Measurements from ENCODE around the gene AGO4.
A peak's percentile ranks its signal among the peaks of the same experiment; 100 is the strongest.

AGO4 gene

GRCh38 chr1:35881850-35882273 is 74.0 kb downstream of the AGO4 start:
- no peak overlapping the region for H3K4me2 ChIP-seq (ENCODE audit: low read depth, low read length)
- 0 out of 2 replicates have a peak, but pooled peaks cover 4% of the 10 kb centered on the region for H3F3A ChIP-seq (ENCODE audit: insufficient read depth, low read length)
- H3K27me3 ChIP-seq (replicated peaks; ENCODE audit: insufficient read depth, low read length): no peaks in the 10 kb centered on the region
- no peak overlapping the region for H2AFZ ChIP-seq (ENCODE audit: low read length)
- no peak overlapping the region for H3K9ac ChIP-seq (ENCODE audit: low read length)
- H3K36me3 ChIP-seq (replicated peaks; ENCODE audit: insufficient read depth, low read length): no peaks in the 10 kb centered on the region
- no peaks in the 10 kb centered on the region for H3K9me2 ChIP-seq (replicated peaks; ENCODE audit: insufficient read depth, low read length)
- no peak for TF ChIP-seq EZH2 (optimal IDR thresholded peaks at IDR 0.05; ENCODE audit: low read depth, low read length)
- no peak for TF ChIP-seq EZH2phosphoT487 (IDR thresholded peaks at IDR 0.05; ENCODE audit: low read length)
- TF ChIP-seq, protein P1, sequence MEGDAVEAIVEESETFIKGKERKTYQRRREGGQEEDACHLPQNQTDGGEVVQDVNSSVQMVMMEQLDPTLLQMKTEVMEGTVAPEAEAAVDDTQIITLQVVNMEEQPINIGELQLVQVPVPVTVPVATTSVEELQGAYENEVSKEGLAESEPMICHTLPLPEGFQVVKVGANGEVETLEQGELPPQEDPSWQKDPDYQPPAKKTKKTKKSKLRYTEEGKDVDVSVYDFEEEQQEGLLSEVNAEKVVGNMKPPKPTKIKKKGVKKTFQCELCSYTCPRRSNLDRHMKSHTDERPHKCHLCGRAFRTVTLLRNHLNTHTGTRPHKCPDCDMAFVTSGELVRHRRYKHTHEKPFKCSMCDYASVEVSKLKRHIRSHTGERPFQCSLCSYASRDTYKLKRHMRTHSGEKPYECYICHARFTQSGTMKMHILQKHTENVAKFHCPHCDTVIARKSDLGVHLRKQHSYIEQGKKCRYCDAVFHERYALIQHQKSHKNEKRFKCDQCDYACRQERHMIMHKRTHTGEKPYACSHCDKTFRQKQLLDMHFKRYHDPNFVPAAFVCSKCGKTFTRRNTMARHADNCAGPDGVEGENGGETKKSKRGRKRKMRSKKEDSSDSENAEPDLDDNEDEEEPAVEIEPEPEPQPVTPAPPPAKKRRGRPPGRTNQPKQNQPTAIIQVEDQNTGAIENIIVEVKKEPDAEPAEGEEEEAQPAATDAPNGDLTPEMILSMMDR (IDR thresholded peaks at IDR 0.05; ENCODE audit: low read length): no peak
- H3K79me2 ChIP-seq (ENCODE audit: low read length): peaks cover 23% of the 10 kb centered on the region
- 0 out of 2 replicates have a peak, but pooled peaks cover 3% of the 10 kb centered on the region for H3K4me1 ChIP-seq (ENCODE audit: low read length)
- H3K27ac ChIP-seq (ENCODE audit: low read length): no peak overlapping the region
- H3K4me3 ChIP-seq (ENCODE audit: low read length): no peak overlapping the region
- no peak for DNase-seq
- H3K9me3 ChIP-seq (replicated peaks; ENCODE audit: insufficient read depth, low read length): no peaks in the 10 kb centered on the region
- no peaks in the 10 kb centered on the region for H4K20me1 ChIP-seq (ENCODE audit: insufficient read depth, low read length)

DNA sequence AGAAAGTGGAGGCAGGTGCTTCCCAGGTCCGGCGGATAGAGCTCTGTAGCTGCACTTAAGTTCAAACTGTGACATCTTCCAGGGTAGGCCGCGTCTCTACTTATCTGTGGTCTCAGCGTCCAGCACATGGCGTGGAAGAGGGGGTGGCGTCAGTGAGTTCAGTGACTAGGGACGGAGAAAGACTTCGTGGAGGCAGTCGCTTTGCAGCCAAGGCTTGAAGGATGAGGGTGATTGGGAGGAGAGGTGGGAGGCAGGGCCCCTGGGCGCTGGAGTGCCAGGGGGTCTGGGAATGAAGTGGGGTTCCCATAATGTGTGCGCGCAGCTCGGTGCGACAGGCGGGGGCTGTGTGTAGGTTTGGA is 74.7 kb downstream of the AGO4 start:
- no peak for DNase-seq
- Histone ChIP-seq H3K27ac (ENCODE audit: low read length) (no peak overlapping the region), H3K36me3 (replicated peaks; ENCODE audit: insufficient read depth, low read length) (no peaks in the 10 kb centered on the region), H3K9ac (ENCODE audit: low read length) (no peak overlapping the region), H3K79me2 (ENCODE audit: low read length) (peaks cover 23% of the 10 kb centered on the region), H3K9me3 (replicated peaks; ENCODE audit: insufficient read depth, low read length) (no peaks in the 10 kb centered on the region), H3K9me2 (replicated peaks; ENCODE audit: insufficient read depth, low read length) (no peaks in the 10 kb centered on the region), H3K4me3 (ENCODE audit: low read length) (peak overlapping the region; percentile 24; the same call in 1 of the 2 replicates), H3K4me2 (ENCODE audit: low read depth, low read length) (peak overlapping the region; percentile 52), H3F3A (ENCODE audit: insufficient read depth, low read length) (0 out of 2 replicates have a peak, but pooled peaks cover 4% of the 10 kb centered on the region), H4K20me1 (ENCODE audit: insufficient read depth, low read length) (no peaks in the 10 kb centered on the region), H2AFZ (ENCODE audit: low read length) (peak overlapping the region; percentile 75), H3K27me3 (replicated peaks; ENCODE audit: insufficient read depth, low read length) (no peaks in the 10 kb centered on the region), H3K4me1 (ENCODE audit: low read length) (0 out of 2 replicates have a peak, but pooled peaks cover 3% of the 10 kb centered on the region)
- no peak for TF ChIP-seq EZH2 (optimal IDR thresholded peaks at IDR 0.05; ENCODE audit: low read depth, low read length)
- no peak for TF ChIP-seq EZH2phosphoT487 (IDR thresholded peaks at IDR 0.05; ENCODE audit: low read length)
- TF ChIP-seq, protein P1 (IDR thresholded peaks at IDR 0.05; ENCODE audit: low read length): no peak

DNA sequence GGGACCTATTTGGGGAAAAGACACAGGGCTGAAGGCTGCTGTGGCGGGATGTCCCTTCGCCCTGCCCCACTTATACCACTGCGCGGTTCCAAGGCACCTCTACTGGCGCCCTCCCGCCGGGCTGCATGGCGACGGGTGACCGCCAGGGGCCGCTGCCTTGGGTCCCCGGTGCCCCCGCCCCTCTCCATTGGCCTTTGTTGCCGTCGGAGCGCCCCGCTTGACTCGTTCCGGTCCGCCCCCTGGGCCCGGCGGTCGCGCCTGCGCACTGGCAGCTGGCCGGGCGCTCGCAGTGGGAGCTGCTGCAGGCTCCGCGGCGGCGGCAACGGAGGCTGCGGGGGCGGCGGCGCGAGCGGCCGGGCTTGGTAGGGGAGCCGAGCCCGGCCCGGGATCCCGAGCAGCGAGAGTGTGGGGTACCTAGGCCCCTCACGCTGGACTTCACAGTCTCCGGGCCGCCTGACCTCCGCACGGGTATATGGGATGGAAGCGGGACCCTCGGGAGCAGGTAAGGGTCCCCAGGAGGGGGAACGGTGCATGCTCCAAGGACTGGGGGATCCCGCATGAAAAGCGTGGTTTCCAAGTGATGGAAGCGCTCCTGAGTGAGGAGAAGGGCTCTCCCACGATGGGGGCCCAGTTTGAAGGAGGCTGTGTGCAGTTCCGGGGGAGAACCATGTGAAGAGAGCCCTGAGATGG is 75.3 kb downstream of the AGO4 start, which contains the start of gene AGO1:
Gene AGO1, plus strand, starts transcription at position 265 of the 690 bp plus-strand sequence. Its CDS starts 213 bp downstream, at position 478.
- H3K36me3 ChIP-seq (replicated peaks; ENCODE audit: insufficient read depth, low read length): no peaks in the 10 kb centered on the region
- H3F3A ChIP-seq (ENCODE audit: insufficient read depth, low read length): 0 out of 2 replicates have a peak, but pooled peaks cover 4% of the 10 kb centered on the region
- no peaks in the 10 kb centered on the region for H3K9me3 ChIP-seq (replicated peaks; ENCODE audit: insufficient read depth, low read length)
- peak within 1 kb of the TSS; percentile 99 for H2AFZ ChIP-seq (ENCODE audit: low read length)
- H3K4me2 ChIP-seq (ENCODE audit: low read depth, low read length): peak within 1 kb of the TSS; percentile 95
- H3K79me2 ChIP-seq (ENCODE audit: low read length): peaks cover 23% of the 10 kb centered on the region
- no peak within 1 kb of the TSS for H3K27ac ChIP-seq (ENCODE audit: low read length)
- H3K9me2 ChIP-seq (replicated peaks; ENCODE audit: insufficient read depth, low read length): no peaks in the 10 kb centered on the region
- 0 out of 2 replicates have a peak, but pooled peaks cover 3% of the 10 kb centered on the region for H3K4me1 ChIP-seq (ENCODE audit: low read length)
- DNase-seq: peak; percentile 94
- H3K9ac ChIP-seq (ENCODE audit: low read length): peak within 1 kb of the TSS; percentile 86
- no peaks in the 10 kb centered on the region for H3K27me3 ChIP-seq (replicated peaks; ENCODE audit: insufficient read depth, low read length)
- peak within 1 kb of the TSS; percentile 100 for H3K4me3 ChIP-seq (ENCODE audit: low read length)
- no peak for TF ChIP-seq EZH2 (optimal IDR thresholded peaks at IDR 0.05; ENCODE audit: low read depth, low read length)
- TF ChIP-seq EZH2phosphoT487 (IDR thresholded peaks at IDR 0.05; ENCODE audit: low read length): no peak
- TF ChIP-seq, protein P1 (IDR thresholded peaks at IDR 0.05; ENCODE audit: low read length): peak; percentile 90
- no peaks in the 10 kb centered on the region for H4K20me1 ChIP-seq (ENCODE audit: insufficient read depth, low read length)
